ENCODE results near the gene UXT. TPM values are rescaled to one million over a fixed set of nuclear protein-coding genes. Genes with fewer than 3 reads are reported as not detected.

Gene UXT
- total and polyA plus RNA-seq, 2 of the 4 experiments (the other 2 are of a cell fraction) = 106 to 164 TPM

GRCh38 chrX:47658301-47658683, 688 bp downstream of the UXT start:
- ATAC-seq (ENCODE audit: low read depth) = no peak
- intact Hi-C loops (cut with micrococcal nuclease) (no loop called here), in situ Hi-C loops (cut with MboI; ENCODE audit: low sequenced_read_pairs) (no loop called here), dilution Hi-C loops (cut with HindIII; ENCODE audit: low sequenced_read_pairs, unreplicated experiment) (no loop called here)
- peak overlapping the region; percentile 89 for H4K5ac ChIP-seq (ENCODE audit: low read depth, low read length)
- peak overlapping the region; percentile 79 for H2AK9ac ChIP-seq (replicated peaks; ENCODE audit: low read depth, low read length, poor library complexity)
- TSS peak; percentile 28 for BruUV-seq (replicated peaks)
- H3K27ac ChIP-seq (ENCODE audit: insufficient read depth, low read length) = peak overlapping the region; percentile 77
- ChIA-PET CTCF (no interaction called here), POLR2A (ENCODE audit: unreplicated experiment) (no interaction called here)
- H2AK5ac ChIP-seq (ENCODE audit: low read depth, low read length) = peak overlapping the region; percentile 67; the same call in 1 of the 2 replicates
- H3K4ac ChIP-seq (ENCODE audit: low read depth, low read length) = peak overlapping the region; percentile 92; the same call in 1 of the 2 replicates
- H3K79me1 ChIP-seq (ENCODE audit: low read depth in 1 of 2, low read length in 2 of 2) = peaks cover 11 to 18% of the 10 kb centered on the region in 2 experiments
- H2BK120ac ChIP-seq (ENCODE audit: low read depth, low read length) = peak overlapping the region; percentile 81
- H3K4me2 ChIP-seq (ENCODE audit: low read depth, low read length) = peak overlapping the region; percentile 74; the same call in 1 of the 2 replicates
- H3K56ac ChIP-seq (ENCODE audit: extremely low read depth, insufficient read depth, low read length) = peak overlapping the region; percentile 95
- 24% methylated on average over 7 of the region's 13 CpGs; no CpG with 5 or more reads in 1 of the 2 experiments for WGBS, 2 experiments (ENCODE audit: extremely low coverage in 2 of 2, insufficient read length in 1 of 2)
- peaks cover 4% of the 10 kb centered on the region; the same call in 1 of the 2 replicates for H3K4me1 ChIP-seq (ENCODE audit: control insufficient read depth, insufficient read depth, low read length)
- peak overlapping the region; percentile 91; the same call in 1 of the 2 replicates for H3K23ac ChIP-seq (ENCODE audit: low read depth, low read length)
- no peaks in the 10 kb centered on the region for H3K27me3 ChIP-seq (ENCODE audit: control insufficient read depth, insufficient read depth, low read length)
- no peak for TF ChIP-seq BHLHE40 (IDR thresholded peaks at IDR 0.05; ENCODE audit: low read depth, low read length)
- no peak for TF ChIP-seq USF2 (IDR thresholded peaks at IDR 0.05; ENCODE audit: low read depth, low read length)
- no peak for TF ChIP-seq CEBPB (IDR thresholded peaks at IDR 0.05; ENCODE audit: low read depth, low read length)
- no peak for TF ChIP-seq CHD1 (IDR thresholded peaks at IDR 0.05; ENCODE audit: low read depth, low read length)
- no peak for TF ChIP-seq RAD21 (IDR thresholded peaks at IDR 0.05; ENCODE audit: low read length)
- no peak for TF ChIP-seq MAFK (IDR thresholded peaks at IDR 0.05; ENCODE audit: low read depth, low read length)
- TF ChIP-seq MXI1 (IDR thresholded peaks at IDR 0.05; ENCODE audit: borderline replicate concordance, low read depth, low read length) = no peak
- TF ChIP-seq RCOR1 (IDR thresholded peaks at IDR 0.05; ENCODE audit: insufficient replicate concordance, low read length) = no peak
- no peak for TF ChIP-seq RFX5 (IDR thresholded peaks at IDR 0.05; ENCODE audit: low read depth, low read length)
- no peak for TF ChIP-seq FOS (IDR thresholded peaks at IDR 0.05; ENCODE audit: low read depth, low read length)
- no peak for TF ChIP-seq CTCF (conservative IDR thresholded peaks at IDR 0.05; ENCODE audit: low read depth, low read length)
- no peak for TF ChIP-seq SMC3 (IDR thresholded peaks at IDR 0.05; ENCODE audit: low read depth, low read length)
- TF ChIP-seq POLR2A (IDR thresholded peaks at IDR 0.05; ENCODE audit: low read depth, low read length) = no peak
- TF ChIP-seq NFE2L2 (IDR thresholded peaks at IDR 0.05; ENCODE audit: low read depth, low read length) = no peak
- TF ChIP-seq MAZ (IDR thresholded peaks at IDR 0.05; ENCODE audit: borderline replicate concordance, low read depth, low read length) = no peak
- TF ChIP-seq ELK1 (IDR thresholded peaks at IDR 0.05; ENCODE audit: borderline replicate concordance, low read depth, low read length) = no peak
- H3K9ac ChIP-seq (ENCODE audit: low read depth, low read length) = peak overlapping the region; percentile 87
- H4K91ac ChIP-seq (ENCODE audit: insufficient read depth, low read depth, low read length) = peak overlapping the region; percentile 92
- peak overlapping the region; percentile 84; the same call in 1 of the 2 replicates for H3K18ac ChIP-seq (ENCODE audit: low read depth, low read length)
- H2BK5ac ChIP-seq (ENCODE audit: low read depth, low read length, poor library complexity, severe bottlenecking) = peak overlapping the region; percentile 95
- H4K20me1 ChIP-seq (ENCODE audit: insufficient read depth, low read length) = no peaks in the 10 kb centered on the region
- peak overlapping the region; percentile 87 for H3K4me3 ChIP-seq (ENCODE audit: insufficient read depth, low read depth, low read length)
- 0 out of 2 replicates have a peak, but pooled peaks cover 4% of the 10 kb centered on the region for H3K9me1 ChIP-seq (ENCODE audit: insufficient read depth, low read length)
- peak overlapping the region; percentile 100 for H3K14ac ChIP-seq (replicated peaks; ENCODE audit: low read depth, low read length)
- no peak for DNase-seq
- peak overlapping the region; percentile 60; the same call in 1 of the 3 replicates for H2BK15ac ChIP-seq (ENCODE audit: low read depth, low read length)
- H2AFZ ChIP-seq (replicated peaks; ENCODE audit: low read length, poor library complexity) = peak overlapping the region; percentile 96
- H3K9me3 ChIP-seq (ENCODE audit: control insufficient read depth, insufficient read depth, low read length) = no peaks in the 10 kb centered on the region
- H3K36me3 ChIP-seq (ENCODE audit: control insufficient read depth, insufficient read depth, low read length) = peaks cover 13% of the 10 kb centered on the region
- H2BK20ac ChIP-seq (ENCODE audit: low read depth, low read length) = no peak overlapping the region
- peak overlapping the region; percentile 77 to 98 for H4K8ac ChIP-seq (ENCODE audit: low read depth in 2 of 2, low read length in 2 of 2)

Measured in IMR-90 (cell line).